ENCODE measurements around the gene CUEDC1. TPM values are rescaled to one million over a fixed set of nuclear protein-coding genes. Genes with fewer than 3 reads are reported as not detected.
A peak's percentile ranks its signal among the peaks of the same experiment; 100 is the strongest.

CUEDC1 gene
- total RNA-seq, 1 experiment from 2014 or later = 53.5 TPM

- Histone ChIP-seq H3K9me3 (ENCODE audit: low read depth, low read length, poor library complexity, severe bottlenecking) (no peaks in the 10 kb centered on the region), H3K36me3 (ENCODE audit: insufficient read depth, low read length, poor library complexity, severe bottlenecking) (no peaks in the 10 kb centered on the region), H3K27ac (ENCODE audit: low read depth, low read length, poor library complexity, severe bottlenecking) (no peak overlapping the region), H3K27me3 (replicated peaks; ENCODE audit: insufficient read depth, low read depth, low read length, poor library complexity) (no peaks in the 10 kb centered on the region), H3K4me1 (ENCODE audit: insufficient read depth, low read length, poor library complexity, severe bottlenecking) (peaks cover 10% of the 10 kb centered on the region), H3K4me3 (ENCODE audit: low read depth, low read length, poor library complexity, severe bottlenecking) (peak overlapping the region; percentile 39)
- ChIA-PET POLR2A (ENCODE audit: low non-redundant PET) (interaction anchor here (0.7 kb wide), 1 partner anchor 311 kb away, joined by 9 read pairs; no protein-coding TSS in a partner anchor), CTCF (interaction anchor here (0.6 to 2.4 kb wide), 15 partner anchors 13 to 702 kb away, joined by 3 to 29 read pairs (median 5); partner anchors contain the start of gene MRPS23)
- no TSS peak for BruUV-seq (replicated peaks)
- TF ChIP-seq, protein P1, sequence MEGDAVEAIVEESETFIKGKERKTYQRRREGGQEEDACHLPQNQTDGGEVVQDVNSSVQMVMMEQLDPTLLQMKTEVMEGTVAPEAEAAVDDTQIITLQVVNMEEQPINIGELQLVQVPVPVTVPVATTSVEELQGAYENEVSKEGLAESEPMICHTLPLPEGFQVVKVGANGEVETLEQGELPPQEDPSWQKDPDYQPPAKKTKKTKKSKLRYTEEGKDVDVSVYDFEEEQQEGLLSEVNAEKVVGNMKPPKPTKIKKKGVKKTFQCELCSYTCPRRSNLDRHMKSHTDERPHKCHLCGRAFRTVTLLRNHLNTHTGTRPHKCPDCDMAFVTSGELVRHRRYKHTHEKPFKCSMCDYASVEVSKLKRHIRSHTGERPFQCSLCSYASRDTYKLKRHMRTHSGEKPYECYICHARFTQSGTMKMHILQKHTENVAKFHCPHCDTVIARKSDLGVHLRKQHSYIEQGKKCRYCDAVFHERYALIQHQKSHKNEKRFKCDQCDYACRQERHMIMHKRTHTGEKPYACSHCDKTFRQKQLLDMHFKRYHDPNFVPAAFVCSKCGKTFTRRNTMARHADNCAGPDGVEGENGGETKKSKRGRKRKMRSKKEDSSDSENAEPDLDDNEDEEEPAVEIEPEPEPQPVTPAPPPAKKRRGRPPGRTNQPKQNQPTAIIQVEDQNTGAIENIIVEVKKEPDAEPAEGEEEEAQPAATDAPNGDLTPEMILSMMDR (conservative IDR thresholded peaks at IDR 0.05; ENCODE audit: low read depth, low read length) = no peak
- no peak for TF ChIP-seq EZH2 (IDR thresholded peaks at IDR 0.05; ENCODE audit: borderline replicate concordance, low read depth, low read length, poor library complexity, severe bottlenecking)
- peak; percentile 44 for DNase-seq (ENCODE audit: low spot score)
- intact Hi-C loops (cut with micrococcal nuclease; ENCODE audit: unreplicated experiment) = loop anchor here (1.0 to 5.0 kb wide), 4 partner anchors 85 to 701 kb away; partner anchors contain the start of gene CCDC182
Observed at GRCh38 chr17:57832314-57833178, 122.7 kb downstream of the CUEDC1 start.

DNA sequence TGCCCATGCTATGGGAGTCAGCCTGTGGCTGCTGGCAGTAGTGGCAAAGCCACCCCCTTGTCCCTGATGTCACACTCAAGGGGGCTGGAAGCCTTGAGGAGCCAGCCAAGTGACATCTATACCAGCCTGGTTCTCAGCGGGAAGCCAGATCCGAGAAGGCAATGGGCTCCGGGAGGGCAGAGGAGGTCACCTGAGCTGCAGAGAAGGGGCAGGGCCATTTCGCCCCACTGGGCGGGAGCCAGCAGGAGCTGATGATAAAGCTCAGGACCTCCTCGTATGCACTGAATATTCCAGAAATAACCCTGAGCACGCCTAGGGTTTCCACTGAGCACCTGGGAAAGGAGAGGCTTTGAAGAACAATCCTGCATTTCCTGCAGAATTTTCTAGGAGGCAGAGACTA lies 124.3 kb downstream of the CUEDC1 start:
- no TSS peak for BruUV-seq (replicated peaks)
- intact Hi-C loops (cut with micrococcal nuclease; ENCODE audit: unreplicated experiment) = loop anchor here (5.0 kb wide), 1 partner anchor 84 kb away; the partner anchor contains the start of gene CCDC182
- TF ChIP-seq EZH2 (IDR thresholded peaks at IDR 0.05; ENCODE audit: borderline replicate concordance, low read depth, low read length, poor library complexity, severe bottlenecking) = no peak
- TF ChIP-seq, protein P1 (conservative IDR thresholded peaks at IDR 0.05; ENCODE audit: low read depth, low read length) = no peak
- H3K9me3 ChIP-seq (ENCODE audit: low read depth, low read length, poor library complexity, severe bottlenecking) = no peaks in the 10 kb centered on the region
- DNase-seq (ENCODE audit: low spot score) = no peak
- no peaks in the 10 kb centered on the region for H3K27me3 ChIP-seq (replicated peaks; ENCODE audit: insufficient read depth, low read depth, low read length, poor library complexity)
- ChIA-PET POLR2A (ENCODE audit: low non-redundant PET) (no interaction called here), CTCF (no interaction called here)
- no peaks in the 10 kb centered on the region for H3K36me3 ChIP-seq (ENCODE audit: insufficient read depth, low read length, poor library complexity, severe bottlenecking)
- H3K4me3 ChIP-seq (ENCODE audit: low read depth, low read length, poor library complexity, severe bottlenecking) = no peak overlapping the region
- peaks cover 10% of the 10 kb centered on the region for H3K4me1 ChIP-seq (ENCODE audit: insufficient read depth, low read length, poor library complexity, severe bottlenecking)
- H3K27ac ChIP-seq (ENCODE audit: low read depth, low read length, poor library complexity, severe bottlenecking) = no peak overlapping the region

DNA sequence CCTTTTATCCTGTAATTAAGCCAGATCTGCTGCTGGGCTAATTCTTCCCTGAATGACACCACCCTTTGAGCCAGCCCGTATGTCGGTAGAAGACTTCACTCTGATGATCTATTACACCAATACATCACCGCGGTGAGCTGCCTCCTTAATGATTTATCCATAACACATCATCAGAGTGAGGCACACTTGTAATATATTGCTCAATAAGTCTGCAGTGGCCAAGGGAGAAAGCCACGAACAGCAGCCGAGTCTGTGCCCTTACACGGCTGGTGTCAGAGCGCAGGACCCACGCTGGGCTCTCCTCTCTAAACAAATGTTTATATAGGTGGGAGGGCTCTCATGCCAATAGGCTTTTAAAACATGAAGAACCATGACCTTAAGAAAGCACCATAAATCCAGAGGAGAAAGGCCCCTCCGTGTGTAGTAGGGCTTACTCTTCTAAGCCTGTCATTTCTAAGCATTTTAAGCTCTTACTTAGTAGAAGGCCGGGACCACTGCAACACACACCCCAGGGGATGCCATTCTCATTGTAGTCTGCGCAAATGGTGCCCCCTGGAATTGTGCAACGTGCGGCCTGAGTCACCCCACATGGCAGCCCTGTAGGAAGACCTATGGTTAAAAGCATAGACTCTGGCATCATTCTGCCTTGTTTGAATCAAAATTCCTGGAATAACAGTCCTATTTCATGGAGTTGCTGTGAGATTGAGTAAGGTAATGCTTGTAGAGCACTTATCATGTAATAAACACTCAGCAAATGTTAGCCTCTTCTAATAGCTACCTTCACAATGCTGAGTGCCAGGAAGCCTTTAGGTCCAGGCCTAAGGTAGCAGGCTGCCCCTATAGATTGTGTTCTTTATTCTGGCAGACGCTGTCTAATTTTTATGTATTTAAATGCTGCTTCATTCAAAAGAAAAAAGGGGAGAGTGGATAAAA lies 131.5 kb downstream of the CUEDC1 start:
- DNase-seq (ENCODE audit: low spot score) = no peak
- BruUV-seq (replicated peaks) = no TSS peak
- no peak overlapping the region for H3K4me3 ChIP-seq (ENCODE audit: low read depth, low read length, poor library complexity, severe bottlenecking)
- peaks cover 14% of the 10 kb centered on the region for H3K4me1 ChIP-seq (ENCODE audit: insufficient read depth, low read length, poor library complexity, severe bottlenecking)
- no peaks in the 10 kb centered on the region for H3K9me3 ChIP-seq (ENCODE audit: low read depth, low read length, poor library complexity, severe bottlenecking)
- H3K27me3 ChIP-seq (replicated peaks; ENCODE audit: insufficient read depth, low read depth, low read length, poor library complexity) = no peaks in the 10 kb centered on the region
- intact Hi-C loops (cut with micrococcal nuclease; ENCODE audit: unreplicated experiment) = no loop called here
- ChIA-PET CTCF (interaction anchor here (0.7 kb wide), 1 partner anchor 354 kb away, joined by 3 read pairs; no protein-coding TSS in a partner anchor), POLR2A (ENCODE audit: low non-redundant PET) (no interaction called here)
- TF ChIP-seq EZH2 (IDR thresholded peaks at IDR 0.05; ENCODE audit: borderline replicate concordance, low read depth, low read length, poor library complexity, severe bottlenecking) = no peak
- TF ChIP-seq, protein P1 (conservative IDR thresholded peaks at IDR 0.05; ENCODE audit: low read depth, low read length) = no peak
- no peaks in the 10 kb centered on the region for H3K36me3 ChIP-seq (ENCODE audit: insufficient read depth, low read length, poor library complexity, severe bottlenecking)
- H3K27ac ChIP-seq (ENCODE audit: low read depth, low read length, poor library complexity, severe bottlenecking) = no peak overlapping the region
